Stimulated activated CD8-positive, alpha-beta memory T cell treated with anti-CD3 and anti-CD28 coated beads, Interleukin-15, amount 100 ng/mL, for 48 hours (primary cell): ENCODE data around the gene PLA2G4F.

ENCODE experiments used
- DNase-seq, 2 donors: peaks; one replicate each; pipeline ENCODE4 v3.0.0-alpha.2; 2020; ENCODE audit warnings: low read depth in 2 of 2

PLA2G4F gene

GRCh38 chr15:42146551-42147430 lies 9.6 kb downstream of the PLA2G4F start:
- DNase-seq: no peak

- no peak for DNase-seq
Observed at GRCh38 chr15:42145546-42146455, 10.6 kb downstream of the PLA2G4F start.

GRCh38 chr15:42144841-42145375 lies 11.5 kb downstream of the PLA2G4F start:
- no peak for DNase-seq

- no peak for DNase-seq
Observed at GRCh38 chr15:42143866-42144625, 12.4 kb downstream of the PLA2G4F start.

GRCh38 chr15:42143356-42143755 lies 13.1 kb downstream of the PLA2G4F start:
- DNase-seq: no peak

GRCh38 chr15:42141795-42142667 lies 14.4 kb downstream of the PLA2G4F start:
- DNase-seq: no peak

- DNase-seq: no peak
Observed at GRCh38 chr15:42141246-42141645, 15.2 kb downstream of the PLA2G4F start.

- no peak for DNase-seq
Observed at GRCh38 chr15:42140383-42141070, 15.9 kb downstream of the PLA2G4F start.

GRCh38 chr15:42139596-42139995 lies 16.8 kb downstream of the PLA2G4F start:
- no peak for DNase-seq

GRCh38 chr15:42138968-42139386 lies 17.5 kb downstream of the PLA2G4F start:
- DNase-seq: no peak

- no peak for DNase-seq
Observed at GRCh38 chr15:42138411-42138810, 18.0 kb downstream of the PLA2G4F start.

GRCh38 chr15:42137461-42138261 lies 18.8 kb downstream of the PLA2G4F start:
- DNase-seq: no peak

GRCh38 chr15:42136513-42136912 lies 19.9 kb downstream of the PLA2G4F start:
- no peak for DNase-seq

- DNase-seq: no peak
Observed at GRCh38 chr15:42135351-42135750, 21.1 kb downstream of the PLA2G4F start.

- no peak for DNase-seq
Observed at GRCh38 chr15:42134617-42135245, 21.7 kb downstream of the PLA2G4F start.

GRCh38 chr15:42133886-42134502 lies 22.4 kb downstream of the PLA2G4F start:
- peak; percentile 29 to 50 for DNase-seq

- no peak for DNase-seq
Observed at GRCh38 chr15:42133356-42133755, 23.1 kb downstream of the PLA2G4F start.
